Naive thymus-derived CD8-positive, alpha-beta T cell (primary cell): ENCODE measurements around the gene PSEN1. TPM values are rescaled to one million over a fixed set of nuclear protein-coding genes. Genes with fewer than 3 reads are reported as not detected.

ENCODE experiments used
- ATAC-seq, 2 donors: fragments of 150-1000 bp; cut with Tn5 transposase in 1 of 2; sonication (Bioruptor Pico), chemical (Tn5 transposase) in 1 of 2; 1 replicate in 1 of 2; 2 replicates in 1 of 2; pipeline ENCODE4 v1.10.0; 2021; ENCODE audit warnings: mild to moderate bottlenecking in 2 of 2, moderate library complexity in 2 of 2
- POLR2A ChIA-PET: fragments of 350-600 bp; sonication (Branson Sonifier 250); formaldehyde crosslinking; loops from one replicate; lab custom pipeline; 2021; ENCODE audit warnings: antibody characterized with exemption; lab: Charles Lee
- DNase-seq, 10 donors: peaks; one replicate each; pipeline versions ENCODE4 v3.0.0 to v3.0.0-alpha.2; 2020 to 2022
- H3K27ac Mint-ChIP-seq, 10 donors: one replicate each; pipeline ENCODE4 v1.8.0; 2020 to 2022; ENCODE audit warnings: mild to moderate bottlenecking in 10 of 10, mixed read lengths in 10 of 10, moderate library complexity in 4 of 10, inconsistent platforms in 1 of 10
- H3K27me3 Mint-ChIP-seq, 5 donors: one replicate each; pipeline ENCODE4 v1.8.0; 2021 to 2022; ENCODE audit warnings: mixed read lengths in 5 of 5
- H3K36me3 Mint-ChIP-seq, 3 donors: one replicate each; pipeline ENCODE4 v1.8.0; 2020 to 2022; ENCODE audit warnings: mixed read lengths in 3 of 3, mild to moderate bottlenecking in 2 of 3, inconsistent platforms in 1 of 3
- H3K4me1 Mint-ChIP-seq, 4 donors: one replicate each; pipeline ENCODE4 v1.8.0; 2021 to 2022; ENCODE audit warnings: mixed read lengths in 4 of 4
- H3K4me3 Mint-ChIP-seq, 10 donors: one replicate each; pipeline ENCODE4 v1.8.0; 2020 to 2022; ENCODE audit warnings: mild to moderate bottlenecking in 10 of 10, mixed read lengths in 10 of 10, moderate library complexity in 6 of 10, inconsistent platforms in 1 of 10
- H3K9me3 Mint-ChIP-seq, 9 donors: one replicate each; pipeline ENCODE4 v1.8.0; 2020 to 2022; ENCODE audit warnings: mixed read lengths in 9 of 9, mild to moderate bottlenecking in 3 of 9, inconsistent platforms in 1 of 9, moderate library complexity in 1 of 9
- polyA plus RNA-seq, 3 donors: library from polyadenylated mRNA; unstranded; fragments of 300-500 nt; fragmentation: Illumina TruSeq; gene quantifications; one replicate each; pipeline ENCODE4 v1.2.3, GENCODE V29; 2021
- total RNA-seq, 8 experiments: library from RNA in 2 of 8; stranded (reverse) in 2 of 8; gene quantifications; one replicate each; pipeline ENCODE4 v1.2.3 and lab custom pipeline; 2021 to 2026

PSEN1 gene
- total RNA-seq (10 to 100 TPM; 36.8 to 46.3 TPM), polyA plus RNA-seq (10 to 100 TPM; 14.7 to 26.1 (median 20.6) TPM), total RNA-seq (lab: John Stamatoyannopoulos, UW) (54.0 to 109 (median 81.3) reads per million in 6 experiments)

- H3K4me3 Mint-ChIP-seq, result peak within 1 kb of the TSS; percentile 93 to 99 (median 98)
- H3K27ac Mint-ChIP-seq, result peak within 1 kb of the TSS; percentile 94 to 100 (median 98)
- H3K27me3 Mint-ChIP-seq, result no peaks in the 10 kb centered on the region
- ATAC-seq (peak; percentile 91), DNase-seq (peak; percentile 98 to 100 (median 99))
- H3K36me3 Mint-ChIP-seq, result peaks cover 0 to 2% (median 0%) of the 10 kb centered on the region in 3 donors
- peaks cover 0 to 16% (median 2%) of the 10 kb centered on the region in 9 donors for H3K9me3 Mint-ChIP-seq
- H3K4me1 Mint-ChIP-seq, result peaks cover 19 to 35% (median 31%) of the 10 kb centered on the region in 4 donors
- POLR2A ChIA-PET, result interaction anchor here (0.8 to 3.2 kb wide), 12 partner anchors 11 to 476 kb away, joined by 3 to 34 read pairs (median 4); partner anchors contain the start of genes NUMB, RBM25, RIOX1 and ZFYVE1
These were observed at the start of gene PSEN1 for GRCh38 chr14:73136387-73137225. PSEN1 (plus strand) TSS chr14:73136507; CDS start chr14:73148020, 11,513 bp downstream.

- Mint-ChIP-seq H3K36me3 (peaks cover 7 to 91% (median 15%) of the 10 kb centered on the region in 3 donors), H3K4me1 (peaks cover 9 to 12% (median 10%) of the 10 kb centered on the region in 4 donors), H3K27me3 (no peaks in the 10 kb centered on the region), H3K27ac (peak overlapping the region in 3 of 10 donors; percentile 41 to 43 (median 41)), H3K4me3 (no peak overlapping the region), H3K9me3 (no peaks in the 10 kb centered on the region)
- no peak for ATAC-seq
- POLR2A ChIA-PET, result interaction anchor here (0.6 kb wide), 1 partner anchor 26 kb away, joined by 3 read pairs; no protein-coding TSS in a partner anchor
- DNase-seq, result no peak
These were observed 45.3 kb upstream of the PSEN1 start for GRCh38 chr14:73091044-73091443.

DNA sequence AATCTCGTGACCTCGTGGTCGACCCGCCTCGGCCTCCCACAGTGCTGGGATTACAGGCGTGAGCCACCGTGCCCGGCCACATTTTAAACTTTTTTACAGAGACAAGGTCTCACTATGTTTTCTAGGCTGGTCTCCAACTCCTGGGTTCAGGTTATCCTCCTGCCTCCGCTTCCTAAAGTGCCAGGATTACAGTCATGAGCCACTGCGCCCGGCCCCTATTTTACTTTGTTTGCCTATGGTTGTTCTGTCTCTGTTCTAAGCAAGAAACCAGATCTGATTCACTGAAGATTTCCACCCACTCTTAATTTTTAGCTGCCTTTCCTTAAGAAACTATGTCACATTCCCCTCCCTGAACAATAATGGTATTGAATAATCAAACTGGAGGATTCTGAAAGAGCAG is 38.9 kb upstream of the PSEN1 start:
- Mint-ChIP-seq H3K4me3 (no peak overlapping the region), H3K4me1 (peaks cover 0 to 7% (median 2%) of the 10 kb centered on the region in 4 donors), H3K36me3 (peaks cover 4 to 91% (median 13%) of the 10 kb centered on the region in 3 donors), H3K27ac (peak overlapping the region in 2 of 10 donors; percentile 6 to 27), H3K9me3 (no peaks in the 10 kb centered on the region), H3K27me3 (no peaks in the 10 kb centered on the region)
- POLR2A ChIA-PET, result no interaction called here
- ATAC-seq (no peak), DNase-seq (no peak)

DNA sequence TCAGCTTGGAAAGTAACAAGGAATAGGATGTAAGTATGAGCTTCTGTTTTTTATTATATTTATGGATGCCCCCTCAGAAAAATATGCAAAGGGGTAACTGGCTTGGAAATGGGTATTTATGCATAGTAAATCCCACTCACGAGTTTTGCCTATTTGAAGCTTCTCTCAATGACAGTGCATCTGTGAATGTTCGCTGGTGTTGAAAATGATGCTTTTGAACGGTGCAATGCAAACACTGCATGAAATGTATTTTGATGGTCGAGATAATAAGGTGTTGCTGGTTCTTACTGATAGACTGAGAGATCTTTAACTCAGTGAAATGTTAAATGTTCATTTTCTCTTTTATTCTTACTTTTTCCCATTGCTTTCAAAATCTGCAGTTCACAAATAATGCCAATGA is 36.0 kb upstream of the PSEN1 start:
- peak overlapping the region in 3 of 10 donors; percentile 20 to 46 (median 38) for H3K27ac Mint-ChIP-seq
- H3K9me3 Mint-ChIP-seq, result no peaks in the 10 kb centered on the region
- H3K36me3 Mint-ChIP-seq, result peaks cover 10 to 96% (median 22%) of the 10 kb centered on the region in 3 donors

DNA sequence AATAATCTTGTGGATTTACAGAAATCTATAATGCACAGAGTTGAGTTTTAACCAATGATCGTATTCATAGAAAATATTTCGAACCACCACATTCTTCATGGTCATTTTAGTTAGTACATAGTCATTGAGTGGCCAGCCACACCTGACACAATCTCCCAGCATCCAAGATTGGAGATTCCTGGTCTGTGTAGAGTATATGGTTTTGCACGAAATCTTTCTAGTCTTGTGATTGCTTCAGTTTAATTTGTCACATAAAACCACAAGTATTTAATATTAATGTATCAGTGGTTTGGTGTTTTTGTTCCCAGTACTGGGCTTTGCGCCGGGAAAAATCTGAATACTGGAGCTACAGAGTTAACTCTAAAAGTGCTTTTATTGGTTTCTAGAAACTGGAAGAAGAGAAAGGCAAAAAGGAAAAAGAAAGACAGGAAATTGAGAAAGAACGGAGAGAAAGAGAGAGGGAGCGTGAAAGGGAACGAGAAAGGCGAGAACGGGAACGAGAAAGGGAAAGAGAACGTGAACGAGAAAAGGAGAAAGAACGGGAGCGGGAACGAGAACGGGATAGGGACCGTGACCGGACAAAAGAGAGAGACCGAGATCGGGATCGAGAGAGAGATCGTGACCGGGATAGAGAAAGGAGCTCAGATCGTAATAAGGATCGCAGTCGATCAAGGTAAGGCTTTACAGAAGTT is 33.4 kb upstream of the PSEN1 start:
- H3K4me3 Mint-ChIP-seq, result peak overlapping the region in 1 of 10 donors; percentile 43
- POLR2A ChIA-PET, result interaction anchor here (0.6 kb wide), 1 partner anchor 42 kb away, joined by 4 read pairs; no protein-coding TSS in a partner anchor
- H3K4me1 Mint-ChIP-seq, result peaks cover 0 to 6% (median 2%) of the 10 kb centered on the region in 4 donors
- no peaks in the 10 kb centered on the region for H3K27me3 Mint-ChIP-seq
- no peak for DNase-seq
- no peaks in the 10 kb centered on the region for H3K9me3 Mint-ChIP-seq
- H3K36me3 Mint-ChIP-seq, result peaks cover 9 to 94% (median 22%) of the 10 kb centered on the region in 3 donors
- peak overlapping the region in 1 of 10 donors; percentile 45 for H3K27ac Mint-ChIP-seq
- ATAC-seq, result no peak

More for the DNA sequence above, 36.0 kb upstream of the PSEN1 start:
- POLR2A ChIA-PET, result no interaction called here
- Mint-ChIP-seq H3K4me3 (no peak overlapping the region), H3K4me1 (peaks cover 0 to 6% (median 2%) of the 10 kb centered on the region in 4 donors), H3K27me3 (no peaks in the 10 kb centered on the region)
- ATAC-seq, result no peak
- no peak for DNase-seq

DNA sequence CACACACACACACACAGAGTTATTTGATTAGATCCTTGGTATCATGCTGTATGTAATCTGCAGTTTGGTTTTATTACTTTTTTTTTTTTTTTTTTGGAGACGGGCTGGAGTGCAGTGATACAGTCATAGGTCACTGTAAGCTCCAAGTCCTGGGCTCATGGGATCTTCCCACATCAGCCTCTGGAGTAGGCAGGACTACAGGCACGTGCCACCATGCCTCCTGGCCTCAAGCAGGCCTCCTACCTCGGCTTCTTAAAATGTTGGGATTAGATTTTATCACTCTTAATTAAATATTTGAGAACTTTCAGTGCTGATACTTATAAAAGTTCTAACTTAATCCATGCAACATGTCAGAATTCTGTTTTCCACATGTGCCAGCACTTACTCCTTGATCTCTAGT is 31.3 kb upstream of the PSEN1 start:
- no peaks in the 10 kb centered on the region for H3K27me3 Mint-ChIP-seq
- ATAC-seq (no peak), DNase-seq (no peak)
- peaks cover 14 to 94% (median 28%) of the 10 kb centered on the region in 3 donors for H3K36me3 Mint-ChIP-seq
- POLR2A ChIA-PET, result interaction anchor here (0.6 to 1.0 kb wide), 2 partner anchors 9 to 46 kb away, joined by 3 to 6 read pairs; no protein-coding TSS in a partner anchor
- H3K4me3 Mint-ChIP-seq, result no peak overlapping the region
- H3K9me3 Mint-ChIP-seq, result no peaks in the 10 kb centered on the region
- peaks cover 0 to 7% (median 4%) of the 10 kb centered on the region in 4 donors for H3K4me1 Mint-ChIP-seq
- peak overlapping the region in 1 of 10 donors; percentile 20 for H3K27ac Mint-ChIP-seq

DNA sequence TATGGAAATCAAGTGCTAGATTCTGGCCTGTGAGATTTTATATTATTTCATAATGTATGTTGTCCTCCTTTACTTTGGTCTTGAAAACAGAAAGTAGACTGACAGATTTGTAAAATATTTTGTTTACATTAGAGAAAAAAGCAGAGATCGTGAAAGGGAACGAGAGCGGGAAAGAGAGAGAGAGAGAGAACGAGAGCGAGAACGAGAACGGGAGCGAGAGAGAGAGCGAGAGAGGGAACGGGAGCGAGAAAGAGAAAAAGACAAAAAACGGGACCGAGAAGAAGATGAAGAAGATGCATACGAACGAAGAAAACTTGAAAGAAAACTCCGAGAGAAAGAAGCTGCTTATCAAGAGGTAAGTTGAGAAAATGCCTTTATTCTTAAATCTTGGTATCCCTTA is 30.6 kb upstream of the PSEN1 start:
- no peaks in the 10 kb centered on the region for H3K27me3 Mint-ChIP-seq
- no peaks in the 10 kb centered on the region for H3K9me3 Mint-ChIP-seq
- DNase-seq (no peak), ATAC-seq (no peak)
- H3K27ac Mint-ChIP-seq, result peak overlapping the region in 4 of 10 donors; percentile 8 to 81 (median 34)
- peaks cover 0 to 9% (median 5%) of the 10 kb centered on the region in 4 donors for H3K4me1 Mint-ChIP-seq
- H3K4me3 Mint-ChIP-seq, result no peak overlapping the region
- peaks cover 14 to 94% (median 28%) of the 10 kb centered on the region in 3 donors for H3K36me3 Mint-ChIP-seq
- POLR2A ChIA-PET, result no interaction called here

GRCh38 chr14:73116079-73116665 is 20.1 kb upstream of the PSEN1 start:
- Mint-ChIP-seq H3K36me3 (peaks cover 0 to 92% (median 15%) of the 10 kb centered on the region in 3 donors), H3K27me3 (no peaks in the 10 kb centered on the region), H3K4me3 (no peak overlapping the region), H3K9me3 (no peaks in the 10 kb centered on the region), H3K27ac (peak overlapping the region; percentile 17 to 82 (median 49)), H3K4me1 (peaks cover 4 to 10% (median 7%) of the 10 kb centered on the region in 4 donors)
- DNase-seq (no peak), ATAC-seq (no peak)
- POLR2A ChIA-PET, result interaction anchor here (1.0 kb wide), 1 partner anchor 25 kb away, joined by 3 read pairs; no protein-coding TSS in a partner anchor

GRCh38 chr14:73124180-73124894 is 12.0 kb upstream of the PSEN1 start:
- Mint-ChIP-seq H3K4me1 (peaks cover 0 to 5% (median 1%) of the 10 kb centered on the region in 4 donors), H3K9me3 (no peaks in the 10 kb centered on the region), H3K36me3 (peaks cover 0 to 68% (median 0%) of the 10 kb centered on the region in 3 donors), H3K27me3 (no peaks in the 10 kb centered on the region), H3K4me3 (no peak overlapping the region), H3K27ac (peak overlapping the region in 8 of 10 donors; percentile 21 to 67 (median 54))
- ATAC-seq, result no peak
- no peak for DNase-seq
- POLR2A ChIA-PET, result interaction anchor here (2.4 to 3.6 kb wide), 2 partner anchors 11 kb away, joined by 11 to 13 read pairs; partner anchors contain the start of gene PSEN1

- H3K36me3 Mint-ChIP-seq, result peaks cover 0 to 59% (median 0%) of the 10 kb centered on the region in 3 donors
- DNase-seq, result no peak
These were observed 11.1 kb upstream of the PSEN1 start for GRCh38 chr14:73125169-73125588.

GRCh38 chr14:73125746-73126145 is 10.6 kb upstream of the PSEN1 start:
- Mint-ChIP-seq H3K27me3 (no peaks in the 10 kb centered on the region), H3K4me3 (no peak overlapping the region), H3K4me1 (peaks cover 0 to 5% (median 1%) of the 10 kb centered on the region in 4 donors), H3K36me3 (peaks cover 0 to 54% (median 0%) of the 10 kb centered on the region in 3 donors), H3K9me3 (no peaks in the 10 kb centered on the region), H3K27ac (peak overlapping the region in 3 of 10 donors; percentile 5 to 78 (median 11))
- no peak for ATAC-seq
- POLR2A ChIA-PET, result interaction anchor here (2.4 kb wide), 1 partner anchor 9 kb away, joined by 11 read pairs; the partner anchor contains the start of gene PSEN1
- DNase-seq, result no peak

More at GRCh38 chr14:73125169-73125588, 11.1 kb upstream of the PSEN1 start:
- H3K4me3 Mint-ChIP-seq, result no peak overlapping the region
- no peak for ATAC-seq
- peaks cover 0 to 5% (median 1%) of the 10 kb centered on the region in 4 donors for H3K4me1 Mint-ChIP-seq
- H3K27me3 Mint-ChIP-seq, result no peaks in the 10 kb centered on the region
- POLR2A ChIA-PET, result interaction anchor here (2.4 kb wide), 1 partner anchor 10 kb away, joined by 11 read pairs; the partner anchor contains the start of gene PSEN1
- no peaks in the 10 kb centered on the region for H3K9me3 Mint-ChIP-seq
- peak overlapping the region in 6 of 10 donors; percentile 14 to 67 (median 42) for H3K27ac Mint-ChIP-seq
